ENCODE measurements around the gene LPA.
"Not testable (repeated sequence)": the region's sequence is repeated elsewhere in the genome, so short reads cannot be mapped to it uniquely, and the experiment has no call there.

Gene LPA

GRCh38 chr6:160661216-160661615, 2.9 kb downstream of the LPA start:
- no peaks in the 10 kb centered on the region for H3K9me3 ChIP-seq (ENCODE audit: severe bottlenecking)
- no peaks in the 10 kb centered on the region for H3K36me3 ChIP-seq
- no peak for DNase-seq
- peaks cover 43% of the 10 kb centered on the region for H3K27me3 ChIP-seq (ENCODE audit: insufficient read depth, low read depth, severe bottlenecking)
- TF ChIP-seq CTCF (IDR thresholded peaks at IDR 0.05; ENCODE audit: low read depth, low read length), result no peak
- H3K27ac ChIP-seq, result no peak overlapping the region
- no peak overlapping the region for H3K4me3 ChIP-seq (ENCODE audit: low read depth, low read length)

- no peaks in the 10 kb centered on the region for H3K9me3 ChIP-seq (ENCODE audit: severe bottlenecking)
- H3K36me3 ChIP-seq, result no peaks in the 10 kb centered on the region
- H3K27ac ChIP-seq, result no peak overlapping the region
- peaks cover 35% of the 10 kb centered on the region for H3K27me3 ChIP-seq (ENCODE audit: insufficient read depth, low read depth, severe bottlenecking)
- no peak for TF ChIP-seq CTCF (IDR thresholded peaks at IDR 0.05; ENCODE audit: low read depth, low read length)
- no peak overlapping the region for H3K4me3 ChIP-seq (ENCODE audit: low read depth, low read length)
- no peak for DNase-seq
These were observed 4.5 kb downstream of the LPA start for GRCh38 chr6:160659562-160659961.

GRCh38 chr6:160634706-160635105, 29.4 kb downstream of the LPA start:
- no peak for DNase-seq

GRCh38 chr6:160595838-160596832, 67.9 kb downstream of the LPA start:
- H3K36me3 ChIP-seq, result no peaks in the 10 kb centered on the region
- no peak for DNase-seq
- TF ChIP-seq CTCF (IDR thresholded peaks at IDR 0.05; ENCODE audit: low read depth, low read length), result no peak
- H3K27ac ChIP-seq, result no peak overlapping the region
- H3K9me3 ChIP-seq (ENCODE audit: severe bottlenecking), result no peaks in the 10 kb centered on the region
- H3K27me3 ChIP-seq (ENCODE audit: insufficient read depth, low read depth, severe bottlenecking), result peaks cover 38% of the 10 kb centered on the region
- no peak overlapping the region for H3K4me3 ChIP-seq (ENCODE audit: low read depth, low read length)

More at GRCh38 chr6:160634706-160635105, 29.4 kb downstream of the LPA start:
- Histone ChIP-seq H3K27me3 (ENCODE audit: insufficient read depth, low read depth, severe bottlenecking) (no peaks in the 10 kb centered on the region), H3K36me3 (no peaks in the 10 kb centered on the region), H3K9me3 (ENCODE audit: severe bottlenecking) (no peaks in the 10 kb centered on the region), H3K27ac (no peak overlapping the region), H3K4me3 (ENCODE audit: low read depth, low read length) (no peak overlapping the region)
- TF ChIP-seq CTCF (IDR thresholded peaks at IDR 0.05; ENCODE audit: low read depth, low read length), result no peak

- not testable (repeated sequence) for H3K36me3 ChIP-seq; DNase-seq; H3K27ac ChIP-seq; H3K4me3 ChIP-seq (ENCODE audit: low read depth, low read length); H3K9me3 ChIP-seq (ENCODE audit: severe bottlenecking)
- H3K27me3 ChIP-seq (ENCODE audit: insufficient read depth, low read depth, severe bottlenecking), result peaks cover 35% of the 10 kb centered on the region
These were observed 68.8 kb downstream of the LPA start for GRCh38 chr6:160595297-160595696.

- Histone ChIP-seq H3K36me3 (no peaks in the 10 kb centered on the region), H3K27me3 (ENCODE audit: insufficient read depth, low read depth, severe bottlenecking) (peaks cover 5% of the 10 kb centered on the region), H3K4me3 (ENCODE audit: low read depth, low read length) (no peak overlapping the region), H3K27ac (no peak overlapping the region), H3K9me3 (ENCODE audit: severe bottlenecking) (no peaks in the 10 kb centered on the region)
- TF ChIP-seq CTCF (IDR thresholded peaks at IDR 0.05; ENCODE audit: low read depth, low read length), result no peak
- no peak for DNase-seq
These were observed 77.7 kb downstream of the LPA start for GRCh38 chr6:160586374-160586773.

All from WERI-Rb-1 (cell line).